GM13976 (cell line): Measurements from ENCODE around the gene CANT1.

Experiments
- DNase-seq: peaks from one replicate; pipeline ENCODE4 v3.0.0; 2012; ENCODE audit warnings: low spot score
- in situ Hi-C: fragments of 300-500 bp; cut with MboI; formaldehyde crosslinking; loops from one replicate; pipeline ENCODE4 v1.12.0; 2022; ENCODE audit warnings: low sequenced_read_pairs, mixed read lengths, inconsistent platforms; ENCODE audit not compliant: unreplicated experiment
- TF ChIP-seq, protein P1 (sequence below): IDR thresholded peaks from 2 replicates; pipeline ENCODE4 v1.5.1; 2012; ENCODE audit warnings: borderline replicate concordance, mild to moderate bottlenecking; ENCODE audit not compliant: insufficient read depth; ENCODE audit errors: extremely low read depth, missing control alignments, control extremely low read depth

CANT1 gene

DNA sequence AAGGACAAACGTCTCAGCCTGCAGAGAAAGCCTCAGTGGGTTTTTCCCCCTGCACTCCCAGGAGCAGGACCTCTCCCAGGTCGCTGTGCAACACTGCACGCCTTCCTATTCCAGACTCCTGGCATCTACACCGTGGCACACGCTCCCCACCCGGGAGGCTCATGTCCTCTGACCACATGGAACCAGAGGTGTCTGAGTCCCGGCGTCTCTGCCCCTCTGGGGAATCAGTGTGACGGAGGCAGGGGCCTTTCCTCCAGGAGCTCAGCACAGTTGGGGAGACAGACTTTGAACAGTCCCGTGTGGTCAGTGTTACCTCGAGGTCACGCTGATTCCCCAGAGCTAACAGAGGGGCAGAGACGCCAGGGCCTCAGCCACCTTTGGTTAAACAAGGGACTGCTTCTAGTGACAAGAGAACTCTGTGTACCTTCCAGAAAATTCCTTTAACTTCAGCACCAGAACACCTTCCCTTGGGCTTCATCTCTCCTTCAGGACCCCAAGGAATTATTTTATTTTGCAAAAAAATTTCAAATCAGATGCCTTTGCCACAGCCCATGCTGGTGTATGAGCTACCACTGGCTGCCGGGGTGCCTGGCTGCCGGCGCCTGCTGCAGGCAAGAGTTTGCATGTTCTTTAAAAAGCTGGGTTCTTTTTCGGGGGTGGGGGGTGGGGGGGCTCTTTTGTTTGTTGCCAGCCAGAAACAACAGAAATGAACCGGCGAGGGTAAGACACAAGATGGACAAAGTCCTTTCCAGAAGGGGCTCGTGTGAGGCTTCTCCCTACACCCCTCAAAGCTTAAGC, 6.6 kb downstream of the CANT1 start:
- DNase-seq: peak; percentile 7
- TF ChIP-seq, protein P1, sequence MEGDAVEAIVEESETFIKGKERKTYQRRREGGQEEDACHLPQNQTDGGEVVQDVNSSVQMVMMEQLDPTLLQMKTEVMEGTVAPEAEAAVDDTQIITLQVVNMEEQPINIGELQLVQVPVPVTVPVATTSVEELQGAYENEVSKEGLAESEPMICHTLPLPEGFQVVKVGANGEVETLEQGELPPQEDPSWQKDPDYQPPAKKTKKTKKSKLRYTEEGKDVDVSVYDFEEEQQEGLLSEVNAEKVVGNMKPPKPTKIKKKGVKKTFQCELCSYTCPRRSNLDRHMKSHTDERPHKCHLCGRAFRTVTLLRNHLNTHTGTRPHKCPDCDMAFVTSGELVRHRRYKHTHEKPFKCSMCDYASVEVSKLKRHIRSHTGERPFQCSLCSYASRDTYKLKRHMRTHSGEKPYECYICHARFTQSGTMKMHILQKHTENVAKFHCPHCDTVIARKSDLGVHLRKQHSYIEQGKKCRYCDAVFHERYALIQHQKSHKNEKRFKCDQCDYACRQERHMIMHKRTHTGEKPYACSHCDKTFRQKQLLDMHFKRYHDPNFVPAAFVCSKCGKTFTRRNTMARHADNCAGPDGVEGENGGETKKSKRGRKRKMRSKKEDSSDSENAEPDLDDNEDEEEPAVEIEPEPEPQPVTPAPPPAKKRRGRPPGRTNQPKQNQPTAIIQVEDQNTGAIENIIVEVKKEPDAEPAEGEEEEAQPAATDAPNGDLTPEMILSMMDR: no peak
- in situ Hi-C loops: no loop called here

DNA sequence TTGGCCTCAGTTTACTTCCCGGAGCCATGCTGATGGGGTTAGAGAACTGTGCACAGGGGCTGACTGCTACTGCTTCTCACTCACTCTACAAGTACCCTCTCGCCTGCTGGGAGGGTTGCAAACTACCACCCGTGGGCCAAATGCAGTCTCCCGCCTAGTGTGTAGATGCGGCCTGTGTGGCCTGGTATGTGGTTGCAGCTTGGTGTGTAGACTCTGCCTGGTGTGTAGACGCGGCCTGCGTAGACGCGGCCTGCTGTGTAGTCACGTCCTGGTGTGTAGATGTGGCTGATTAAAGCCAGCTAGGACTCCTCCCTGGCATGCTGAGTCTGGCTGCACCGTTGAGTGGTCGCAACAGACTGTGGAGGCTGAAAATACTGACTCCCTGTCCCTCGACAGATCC, 7.3 kb downstream of the CANT1 start:
- no peak for DNase-seq
- in situ Hi-C loops: no loop called here
- TF ChIP-seq, protein P1: no peak

DNA sequence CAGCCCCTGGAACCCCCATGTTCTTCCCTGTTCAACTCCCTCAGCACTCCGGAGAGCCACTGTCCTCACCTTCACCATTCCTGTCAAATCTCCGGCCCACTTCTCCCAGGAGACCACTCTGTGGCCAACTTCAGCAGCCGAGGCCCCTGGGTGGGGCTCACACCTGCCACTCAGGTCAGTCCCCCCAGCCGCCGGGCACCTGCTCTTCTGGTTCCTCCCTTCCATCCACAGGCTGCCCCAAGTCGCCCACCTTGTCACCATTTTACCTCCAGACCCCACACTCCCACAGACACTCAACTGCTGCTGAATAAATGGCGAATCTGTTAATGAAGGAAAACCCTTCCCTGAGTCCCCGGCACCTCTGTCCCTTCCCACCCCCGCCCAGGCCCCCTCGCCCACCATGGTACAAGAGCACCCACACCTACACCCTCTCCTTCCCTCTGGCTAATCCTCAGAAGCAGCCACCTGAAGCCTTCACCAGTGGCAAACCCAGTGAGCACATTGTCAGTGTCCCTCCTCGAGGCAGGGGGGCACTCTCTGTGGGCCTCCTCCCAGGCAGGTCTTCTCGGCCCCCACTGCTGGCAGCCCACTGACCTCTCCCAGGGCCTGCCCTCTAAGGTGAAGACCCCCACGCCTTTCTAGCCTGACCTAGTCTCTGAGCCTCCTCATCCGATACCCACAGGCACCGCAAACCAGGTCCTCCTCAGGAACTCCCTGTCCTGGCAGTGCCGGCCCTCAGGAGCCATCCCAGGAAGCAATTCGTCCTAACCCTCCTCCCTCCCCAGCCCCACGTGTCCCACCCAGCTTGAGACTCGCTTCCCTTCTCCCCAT, 8.2 kb downstream of the CANT1 start:
- in situ Hi-C loops: no loop called here
- peak; percentile 17 for DNase-seq

DNA sequence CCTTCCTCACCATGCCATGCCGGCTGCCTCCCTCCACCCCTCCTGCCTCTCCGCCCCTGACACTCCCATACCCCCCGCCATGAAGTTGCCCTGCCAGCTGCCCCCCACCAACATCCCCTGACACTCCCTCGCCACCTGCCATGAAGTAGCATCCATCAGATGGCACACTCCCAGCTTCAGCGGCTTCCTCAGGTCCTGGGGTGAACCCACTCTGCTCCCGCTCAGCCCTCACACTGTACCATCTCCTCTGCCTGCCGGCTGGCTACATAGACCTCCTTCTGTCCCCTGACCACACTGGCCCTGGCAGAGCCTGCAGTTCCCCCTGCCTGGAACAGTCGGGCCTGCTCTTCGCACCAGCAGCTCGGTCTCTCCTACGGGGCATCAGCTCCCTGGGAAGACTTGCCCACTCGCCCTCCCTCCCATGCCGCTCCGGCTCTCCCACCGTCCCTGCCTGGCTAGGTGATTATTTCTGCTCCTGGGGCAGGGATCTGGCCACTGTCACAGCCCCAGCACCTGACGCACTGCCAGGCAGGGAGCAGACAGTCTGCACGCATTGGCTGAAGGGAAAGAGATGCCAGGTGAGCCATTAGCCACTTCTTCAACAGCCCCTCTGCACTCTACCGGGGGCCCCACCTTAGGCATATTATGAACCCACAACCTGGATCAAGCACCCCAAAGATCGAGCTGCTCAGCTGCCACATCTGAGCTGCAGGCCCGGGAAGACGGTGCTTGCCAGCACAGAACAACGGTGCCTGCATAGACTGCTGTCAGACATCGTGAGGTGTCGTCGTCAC, 9.0 kb downstream of the CANT1 start:
- in situ Hi-C loops: no loop called here
- TF ChIP-seq, protein P1: no peak
- peak; percentile 24 for DNase-seq

More for the DNA sequence above, 8.2 kb downstream of the CANT1 start:
- TF ChIP-seq, protein P1: no peak

DNA sequence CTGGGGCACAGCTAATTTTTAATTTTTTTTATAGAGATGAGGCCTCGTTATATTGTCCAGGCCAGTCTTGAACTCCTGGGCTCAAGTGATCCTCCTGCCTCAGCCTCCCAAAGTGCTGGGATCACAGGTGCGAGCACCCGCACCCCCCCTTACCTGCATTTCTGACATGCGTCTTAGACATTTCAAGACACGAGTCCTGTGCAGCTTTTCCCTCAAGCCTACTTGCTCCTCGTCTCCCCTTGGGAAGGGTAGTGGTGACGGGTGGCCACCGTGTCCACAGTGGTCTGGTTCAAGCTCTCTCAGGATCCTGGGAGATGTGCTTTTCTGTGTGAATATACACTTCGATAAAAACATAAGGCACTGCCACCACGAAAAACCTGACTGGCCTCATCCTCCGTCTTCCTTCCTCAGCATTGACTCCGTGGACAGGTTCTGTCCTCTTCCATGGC, 9.6 kb downstream of the CANT1 start:
- TF ChIP-seq, protein P1: no peak
- DNase-seq: peak; percentile 12
- in situ Hi-C loops: no loop called here
